ENCODE measurements around the gene ZNF521.
"Not testable (repeated sequence)": the region's sequence is repeated elsewhere in the genome, so short reads cannot be mapped to it uniquely, and the experiment has no call there.

The ZNF521 gene

GRCh38 chr18:25033747-25034471 lies 318.1 kb downstream of the ZNF521 start:
- no peak for DNase-seq (ENCODE audit: extremely low read depth, low read depth)
- TF ChIP-seq, protein P1, sequence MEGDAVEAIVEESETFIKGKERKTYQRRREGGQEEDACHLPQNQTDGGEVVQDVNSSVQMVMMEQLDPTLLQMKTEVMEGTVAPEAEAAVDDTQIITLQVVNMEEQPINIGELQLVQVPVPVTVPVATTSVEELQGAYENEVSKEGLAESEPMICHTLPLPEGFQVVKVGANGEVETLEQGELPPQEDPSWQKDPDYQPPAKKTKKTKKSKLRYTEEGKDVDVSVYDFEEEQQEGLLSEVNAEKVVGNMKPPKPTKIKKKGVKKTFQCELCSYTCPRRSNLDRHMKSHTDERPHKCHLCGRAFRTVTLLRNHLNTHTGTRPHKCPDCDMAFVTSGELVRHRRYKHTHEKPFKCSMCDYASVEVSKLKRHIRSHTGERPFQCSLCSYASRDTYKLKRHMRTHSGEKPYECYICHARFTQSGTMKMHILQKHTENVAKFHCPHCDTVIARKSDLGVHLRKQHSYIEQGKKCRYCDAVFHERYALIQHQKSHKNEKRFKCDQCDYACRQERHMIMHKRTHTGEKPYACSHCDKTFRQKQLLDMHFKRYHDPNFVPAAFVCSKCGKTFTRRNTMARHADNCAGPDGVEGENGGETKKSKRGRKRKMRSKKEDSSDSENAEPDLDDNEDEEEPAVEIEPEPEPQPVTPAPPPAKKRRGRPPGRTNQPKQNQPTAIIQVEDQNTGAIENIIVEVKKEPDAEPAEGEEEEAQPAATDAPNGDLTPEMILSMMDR (IDR thresholded peaks at IDR 0.05; ENCODE audit: low read depth, low read length): no peak

DNA sequence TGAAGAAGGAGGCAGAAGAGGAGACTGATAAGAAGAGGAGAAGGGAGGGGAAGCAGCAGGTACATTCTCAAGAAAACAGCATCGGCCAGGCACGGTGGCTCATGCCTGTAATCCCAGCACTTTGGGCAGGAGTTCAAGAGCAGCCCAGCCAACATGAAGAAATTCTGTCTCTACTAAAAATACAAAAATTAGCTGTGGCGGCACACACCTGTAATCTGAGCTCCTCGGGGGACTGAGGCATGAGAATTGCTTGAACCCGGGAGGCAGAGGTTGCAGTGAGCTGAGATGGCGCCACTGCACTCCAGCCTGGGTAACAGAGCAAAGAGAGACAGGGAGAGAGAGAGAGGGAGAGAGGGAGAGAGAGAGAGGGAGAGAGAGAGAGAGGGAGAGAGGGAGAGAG lies 318.8 kb downstream of the ZNF521 start:
- DNase-seq (ENCODE audit: extremely low read depth, low read depth): not testable (repeated sequence)

- TF ChIP-seq, protein P1 (IDR thresholded peaks at IDR 0.05; ENCODE audit: low read depth, low read length): no peak
- DNase-seq (ENCODE audit: extremely low read depth, low read depth): no peak
Measured at GRCh38 chr18:25029802-25030201, 322.2 kb downstream of the ZNF521 start.

DNA sequence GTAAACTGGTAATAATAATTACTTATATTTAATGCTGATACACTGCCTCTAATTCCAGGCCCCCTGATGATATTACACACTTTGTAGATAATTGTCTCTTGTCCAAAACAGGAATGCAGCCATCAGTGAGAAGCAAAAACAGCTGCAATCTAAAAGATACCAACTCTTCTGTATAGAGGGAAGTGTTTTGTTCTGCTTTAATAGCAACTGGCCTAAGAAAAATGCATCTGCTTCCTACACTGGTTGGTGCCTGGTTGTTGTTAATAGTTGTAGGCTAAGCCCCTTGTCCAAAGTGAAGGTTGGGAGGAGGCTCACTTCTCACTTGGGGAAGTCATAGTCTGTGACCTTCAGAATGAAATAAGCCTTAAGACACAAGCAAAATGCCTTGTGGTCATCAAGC lies 332.0 kb downstream of the ZNF521 start:
- TF ChIP-seq, protein P1 (IDR thresholded peaks at IDR 0.05; ENCODE audit: low read depth, low read length): no peak
- no peak for DNase-seq (ENCODE audit: extremely low read depth, low read depth)

DNA sequence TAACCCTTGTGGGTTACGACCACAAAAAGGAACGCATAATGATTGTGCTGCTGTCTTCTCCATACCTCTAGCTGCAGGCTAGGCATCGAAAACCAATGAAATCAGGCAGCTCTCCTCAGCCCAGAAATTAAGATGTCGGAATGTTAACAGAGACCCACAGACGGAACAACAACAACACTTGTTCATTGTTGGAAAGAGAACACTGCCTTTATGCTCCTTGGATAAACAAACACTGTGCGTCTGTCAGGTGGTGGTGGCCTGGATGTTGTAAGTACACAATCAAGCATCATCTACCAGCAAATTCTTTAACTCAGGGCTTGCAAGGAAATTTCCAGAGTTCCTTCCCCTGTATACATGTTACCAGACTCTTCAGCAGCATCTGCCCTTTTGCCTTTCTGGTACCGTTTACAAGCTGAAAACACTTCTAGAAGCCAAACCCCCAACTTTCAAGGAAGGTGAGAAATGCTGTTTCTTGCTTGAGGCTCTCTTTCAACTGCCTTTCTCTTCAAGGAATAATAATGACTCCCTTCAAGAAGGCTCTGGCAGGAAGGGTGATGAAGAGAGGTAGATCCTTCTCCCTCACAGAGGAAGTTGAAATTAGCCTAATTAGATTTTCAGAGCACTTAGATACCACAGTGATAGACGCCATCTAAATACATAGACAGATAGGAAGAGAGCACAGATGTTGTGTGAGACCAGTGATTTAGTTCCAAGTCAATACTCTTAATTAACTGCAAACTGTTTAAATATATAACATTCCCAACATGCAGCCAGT lies 332.7 kb downstream of the ZNF521 start:
- no peak for DNase-seq (ENCODE audit: extremely low read depth, low read depth)
- TF ChIP-seq, protein P1 (IDR thresholded peaks at IDR 0.05; ENCODE audit: low read depth, low read length): no peak

- TF ChIP-seq, protein P1 (IDR thresholded peaks at IDR 0.05; ENCODE audit: low read depth, low read length): no peak
- DNase-seq (ENCODE audit: extremely low read depth, low read depth): no peak
Measured at GRCh38 chr18:25016666-25017065, 335.3 kb downstream of the ZNF521 start.

DNA sequence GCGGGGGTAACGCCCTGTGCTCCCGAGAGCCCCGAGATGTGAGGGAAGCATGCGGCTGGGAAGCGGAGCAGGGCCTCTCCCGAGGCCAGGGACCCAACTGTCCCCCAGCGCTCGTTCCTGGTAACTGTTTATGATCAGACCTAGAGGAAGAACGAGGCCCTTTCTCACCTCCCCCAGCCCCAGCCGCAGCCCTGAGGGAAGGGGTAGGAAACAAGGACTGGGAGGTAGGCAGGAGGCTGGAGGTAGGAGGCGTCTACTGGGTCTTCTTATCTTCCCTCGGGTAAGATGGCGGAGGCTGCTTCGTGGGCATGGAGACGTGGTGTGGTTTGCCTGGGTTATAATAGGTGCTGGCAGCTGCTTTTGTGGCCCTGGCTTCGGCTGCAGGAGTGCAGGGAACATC lies 335.8 kb downstream of the ZNF521 start:
- DNase-seq (ENCODE audit: extremely low read depth, low read depth): no peak
- TF ChIP-seq, protein P1 (IDR thresholded peaks at IDR 0.05; ENCODE audit: low read depth, low read length): no peak

Data from AG09319 (cell line).